Vagina (tissue), 2 donors: Measurements from ENCODE around the gene FAM120A. TPM values are rescaled to one million over a fixed set of nuclear protein-coding genes. Genes with fewer than 3 reads are reported as not detected.
A peak's percentile ranks its signal among the peaks of the same experiment; 100 is the strongest.

ENCODE experiments used
- DNase-seq, 2 donors: peaks; one replicate each; pipeline ENCODE4 v3.0.0-alpha.2; 2017; ENCODE audit errors: extremely low spot score in 2 of 2
- H3K27ac ChIP-seq: fragments of 200-600 bp; sonication (generic); one replicate; pipeline ENCODE4 v1.5.1; 2019
- H3K27me3 ChIP-seq: fragments of 200-600 bp; sonication (generic); one replicate; pipeline ENCODE4 v1.5.1; 2019
- H3K36me3 ChIP-seq, 2 donors: fragments of 200-600 bp; sonication (generic); one replicate each; pipeline ENCODE4 v1.5.1; 2017 to 2019
- H3K4me1 ChIP-seq: fragments of 200-600 bp; sonication (generic); one replicate; pipeline ENCODE4 v1.5.1; 2019
- H3K4me3 ChIP-seq, 2 donors: fragments of 200-600 bp; sonication (generic); 1 replicate in 1 of 2; 2 replicates in 1 of 2; pipeline ENCODE4 v1.5.1; 2016 to 2019
- H3K9me3 ChIP-seq: fragments of 200-600 bp; sonication (generic); one replicate; pipeline ENCODE4 v1.5.1; 2019
- POLR2A ChIP-seq, 2 donors: fragments of 450-650 bp; IDR thresholded peaks; one replicate each; pipeline ENCODE4 v1.6.1; 2017; ENCODE audit warnings: antibody characterized with exemption in 2 of 2, mild to moderate bottlenecking in 2 of 2, moderate library complexity in 2 of 2
- POLR2AphosphoS5 ChIP-seq, 2 donors: sonication (generic); formaldehyde crosslinking; IDR thresholded peaks; one replicate each; pipeline ENCODE4 v1.9.0; 2017; ENCODE audit warnings: antibody characterized with exemption in 2 of 2, mild to moderate bottlenecking in 2 of 2, low read depth in 1 of 2; ENCODE audit not compliant: insufficient read depth in 1 of 2
- intact Hi-C: fragments of 100-400 bp; cut with DNase I; formaldehyde crosslinking; loops from one replicate; pipeline ENCODE4 v1.15.1; 2023
- total RNA-seq: library from RNA; depleted of rRNA; stranded (reverse); fragments of >200 nt; gene quantifications from one replicate; pipeline ENCODE4 v1.2.3, GENCODE V29; 2016
- TF ChIP-seq, protein P1 (sequence below), 3 experiments: fragments of 450-650 bp in 2 of 3; fragments of 200-600 bp in 1 of 3; sonication (generic) in 1 of 3; IDR thresholded peaks; one replicate each; pipeline ENCODE4 v1.5.1; 2017 to 2019; ENCODE audit warnings: antibody characterized with exemption in 3 of 3, mild to moderate bottlenecking in 2 of 3, moderate library complexity in 2 of 3

Gene FAM120A
- total RNA-seq, 1 donor from 2014 or later: 98.2 TPM

DNA sequence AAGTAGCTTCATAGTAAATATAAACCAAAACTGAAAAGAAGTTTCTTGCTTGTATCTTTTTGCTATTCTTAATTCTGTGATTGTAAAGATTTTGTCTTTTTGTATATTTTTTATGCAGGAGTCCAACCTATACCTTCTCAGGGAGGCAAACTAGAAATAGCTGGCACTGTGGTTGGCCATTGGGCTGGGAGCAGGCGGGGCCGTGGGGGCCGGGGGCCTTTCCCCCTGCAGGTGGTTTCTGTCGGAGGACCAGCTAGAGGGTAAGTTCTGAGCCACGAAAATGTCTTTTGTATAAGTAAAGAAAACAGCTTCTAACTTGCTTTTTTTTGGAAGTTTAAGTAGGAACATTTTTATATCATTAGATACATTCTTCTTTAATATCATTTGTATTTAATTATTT lies 109.5 kb downstream of the FAM120A start:
- Histone ChIP-seq H3K9me3 (no peaks in the 10 kb centered on the region), H3K36me3 (peaks cover 0 to 71% of the 10 kb centered on the region in 2 donors), H3K27ac (no peak overlapping the region), H3K27me3 (no peaks in the 10 kb centered on the region), H3K4me1 (no peaks in the 10 kb centered on the region), H3K4me3 (no peak overlapping the region)
- intact Hi-C loops: no loop called here
- no peak for TF ChIP-seq POLR2AphosphoS5 (IDR thresholded peaks at IDR 0.05; ENCODE audit: insufficient read depth in 1 of 2, low read depth in 1 of 2)
- TF ChIP-seq POLR2A (IDR thresholded peaks at IDR 0.05): no peak
- TF ChIP-seq, protein P1, sequence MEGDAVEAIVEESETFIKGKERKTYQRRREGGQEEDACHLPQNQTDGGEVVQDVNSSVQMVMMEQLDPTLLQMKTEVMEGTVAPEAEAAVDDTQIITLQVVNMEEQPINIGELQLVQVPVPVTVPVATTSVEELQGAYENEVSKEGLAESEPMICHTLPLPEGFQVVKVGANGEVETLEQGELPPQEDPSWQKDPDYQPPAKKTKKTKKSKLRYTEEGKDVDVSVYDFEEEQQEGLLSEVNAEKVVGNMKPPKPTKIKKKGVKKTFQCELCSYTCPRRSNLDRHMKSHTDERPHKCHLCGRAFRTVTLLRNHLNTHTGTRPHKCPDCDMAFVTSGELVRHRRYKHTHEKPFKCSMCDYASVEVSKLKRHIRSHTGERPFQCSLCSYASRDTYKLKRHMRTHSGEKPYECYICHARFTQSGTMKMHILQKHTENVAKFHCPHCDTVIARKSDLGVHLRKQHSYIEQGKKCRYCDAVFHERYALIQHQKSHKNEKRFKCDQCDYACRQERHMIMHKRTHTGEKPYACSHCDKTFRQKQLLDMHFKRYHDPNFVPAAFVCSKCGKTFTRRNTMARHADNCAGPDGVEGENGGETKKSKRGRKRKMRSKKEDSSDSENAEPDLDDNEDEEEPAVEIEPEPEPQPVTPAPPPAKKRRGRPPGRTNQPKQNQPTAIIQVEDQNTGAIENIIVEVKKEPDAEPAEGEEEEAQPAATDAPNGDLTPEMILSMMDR (IDR thresholded peaks at IDR 0.05): no peak
- no peak for DNase-seq

DNA sequence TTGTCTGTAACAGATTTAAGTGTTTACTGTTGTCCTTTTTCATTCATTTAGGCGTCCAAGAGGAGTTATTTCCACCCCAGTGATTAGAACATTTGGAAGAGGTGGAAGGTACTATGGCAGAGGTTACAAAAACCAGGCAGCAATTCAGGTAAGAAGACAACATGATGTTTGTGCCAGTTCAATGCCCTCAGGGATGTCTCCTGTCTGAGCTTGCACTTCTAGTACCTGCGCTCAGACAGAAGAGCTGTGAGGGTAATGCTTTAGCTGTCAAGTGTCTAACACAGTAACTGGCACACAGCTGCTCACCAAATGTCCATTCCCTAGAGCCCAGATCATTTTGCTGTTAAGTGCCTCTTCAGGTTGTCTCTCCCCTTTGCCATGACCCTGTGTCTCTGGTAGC lies 110.7 kb downstream of the FAM120A start:
- Histone ChIP-seq H3K9me3 (no peaks in the 10 kb centered on the region), H3K4me1 (peaks cover 5% of the 10 kb centered on the region), H3K27me3 (no peaks in the 10 kb centered on the region), H3K4me3 (no peak overlapping the region), H3K27ac (no peak overlapping the region), H3K36me3 (peaks cover 0 to 64% of the 10 kb centered on the region in 2 donors)
- TF ChIP-seq, protein P1 (IDR thresholded peaks at IDR 0.05): no peak
- TF ChIP-seq POLR2AphosphoS5 (IDR thresholded peaks at IDR 0.05; ENCODE audit: insufficient read depth in 1 of 2, low read depth in 1 of 2): no peak
- no peak for TF ChIP-seq POLR2A (IDR thresholded peaks at IDR 0.05)
- intact Hi-C loops: no loop called here
- no peak for DNase-seq

DNA sequence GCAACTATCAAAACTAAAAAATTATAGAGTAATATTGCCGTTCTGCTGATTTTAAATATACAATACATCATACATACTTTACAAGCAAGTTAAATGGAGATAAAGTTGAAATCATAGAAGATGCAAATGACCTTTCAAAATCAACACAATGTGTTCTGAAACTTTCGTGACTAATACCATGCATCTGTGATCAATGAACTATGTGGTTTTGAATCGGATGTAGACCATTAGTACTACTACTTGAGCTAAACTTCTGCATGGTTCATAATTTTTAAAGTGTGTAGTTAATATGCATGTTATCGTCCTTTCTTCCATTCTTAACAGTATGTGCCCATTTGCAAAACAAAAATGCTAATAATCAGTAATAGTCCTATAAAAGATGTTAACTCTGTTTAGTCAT lies 113.6 kb downstream of the FAM120A start:
- intact Hi-C loops: no loop called here

DNA sequence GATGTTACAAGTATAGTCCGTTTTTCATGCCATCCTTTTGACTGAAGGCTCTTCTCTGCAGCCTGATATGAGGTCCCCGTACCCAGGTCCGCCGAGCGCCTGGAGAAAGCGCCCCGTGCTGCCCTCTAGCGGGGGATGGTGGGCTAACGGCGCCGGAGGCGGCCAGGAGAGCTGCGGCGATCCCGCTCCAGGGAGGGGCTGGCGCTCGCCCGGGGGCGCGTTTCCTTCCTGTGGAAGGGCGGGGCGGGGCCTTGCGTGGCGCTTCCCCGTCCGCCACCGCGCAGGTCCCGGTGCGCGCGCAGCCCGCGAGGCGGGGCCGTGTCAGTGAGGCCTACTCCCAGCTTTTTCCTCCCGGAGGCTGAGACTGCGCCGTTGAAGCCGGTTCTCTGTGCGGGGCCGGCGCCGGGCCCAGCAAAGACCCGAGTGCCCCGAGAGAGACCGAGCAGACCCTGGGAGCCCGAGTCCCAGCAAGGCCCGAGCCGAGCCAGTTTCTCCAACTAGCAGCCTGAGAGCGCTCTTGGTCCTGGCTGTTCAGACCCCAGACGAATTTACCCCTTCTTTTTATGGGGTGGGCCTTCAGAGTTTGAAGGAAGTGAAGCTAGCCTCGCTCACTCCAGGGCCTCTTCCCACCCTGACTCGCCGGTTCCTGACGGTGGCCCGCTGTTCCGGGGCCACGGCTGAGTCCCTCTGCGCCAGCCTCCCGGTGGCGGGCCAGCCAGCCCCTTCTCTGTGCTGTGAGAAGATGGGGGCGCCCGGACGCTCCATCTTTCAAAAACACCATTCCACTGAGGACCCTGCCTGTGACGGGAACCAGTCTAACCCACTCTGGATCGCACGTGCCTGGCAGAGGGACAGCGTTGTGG lies 115.2 kb downstream of the FAM120A start:
- peak in 1 of 2 donors; percentile 94 for TF ChIP-seq POLR2AphosphoS5 (IDR thresholded peaks at IDR 0.05; ENCODE audit: insufficient read depth in 1 of 2, low read depth in 1 of 2)
- peak; percentile 70 to 86 for TF ChIP-seq POLR2A (IDR thresholded peaks at IDR 0.05)
- TF ChIP-seq, protein P1 (IDR thresholded peaks at IDR 0.05): peak; percentile 81 to 96 (median 93)
- Histone ChIP-seq H3K4me1 (peaks cover 11% of the 10 kb centered on the region), H3K27me3 (no peaks in the 10 kb centered on the region), H3K9me3 (no peaks in the 10 kb centered on the region), H3K27ac (peak overlapping the region; percentile 92), H3K36me3 (peaks cover 0 to 24% of the 10 kb centered on the region in 2 donors), H3K4me3 (peak overlapping the region; percentile 67 to 74)
- peak in 1 of 2 donors; percentile 94 for DNase-seq
- intact Hi-C loops: no loop called here

More for the DNA sequence above, 113.6 kb downstream of the FAM120A start:
- Histone ChIP-seq H3K36me3 (peaks cover 0 to 37% of the 10 kb centered on the region in 2 donors), H3K4me3 (no peak overlapping the region), H3K27ac (no peak overlapping the region), H3K27me3 (no peaks in the 10 kb centered on the region), H3K9me3 (no peaks in the 10 kb centered on the region), H3K4me1 (peaks cover 11% of the 10 kb centered on the region)
- TF ChIP-seq, protein P1 (IDR thresholded peaks at IDR 0.05): no peak
- TF ChIP-seq POLR2A (IDR thresholded peaks at IDR 0.05): no peak
- no peak for TF ChIP-seq POLR2AphosphoS5 (IDR thresholded peaks at IDR 0.05; ENCODE audit: insufficient read depth in 1 of 2, low read depth in 1 of 2)
- DNase-seq: no peak
